BJ (cell line): ENCODE data around the gene TBC1D21. TPM values are rescaled to one million over a fixed set of nuclear protein-coding genes. Genes with fewer than 3 reads are reported as not detected.

ENCODE experiments used
- CTCF ChIA-PET: fragments of 350-600 bp; formaldehyde crosslinking; extraction: SDS; loops from one replicate; lab custom pipeline; 2021; ENCODE audit warnings: antibody characterized with exemption, inconsistent platforms; lab: Yijun Ruan, JAX
- POLR2A ChIA-PET: fragments of 300-600 bp; sonication (Branson Sonifier 250); formaldehyde crosslinking; extraction: SDS; loops from one replicate; lab custom pipeline; 2021; ENCODE audit warnings: antibody characterized with exemption; lab: Charles Lee
- DNase-seq: peaks from one replicate; pipeline ENCODE4 v3.0.0-alpha.2; 2011; ENCODE audit warnings: low read depth
- H3K27me3 ChIP-seq: 2 replicates; pipeline ENCODE4 v1.6.0; 2011; ENCODE audit warnings: low read length; ENCODE audit not compliant: control insufficient read depth, insufficient read depth
- H3K36me3 ChIP-seq: 2 replicates; pipeline ENCODE4 v1.5.1; 2011; ENCODE audit warnings: low read length; ENCODE audit not compliant: control insufficient read depth, insufficient read depth
- H3K4me3 ChIP-seq: 2 replicates; pipeline ENCODE4 v1.5.1; 2011; ENCODE audit warnings: low read depth, mild to moderate bottlenecking, control low read depth, low read length
- polyA plus RNA-seq: library from polyadenylated mRNA; depleted of rRNA; stranded (reverse); fragments of >200 nt; gene quantifications from 2 replicates; pipeline ENCODE4 v1.2.3, GENCODE V29; 2011
- TF ChIP-seq, protein P1 (sequence below): IDR thresholded peaks from 2 replicates; pipeline ENCODE4 v1.5.1; 2011; ENCODE audit warnings: low read depth, mild to moderate bottlenecking, control low read depth, inconsistent platforms, low read length, moderate library complexity; ENCODE audit not compliant: insufficient read depth

TBC1D21 gene
- polyA plus RNA-seq, 1 experiment: not detected

- Histone ChIP-seq H3K27me3 (peaks cover 22% of the 10 kb centered on the region), H3K4me3 (no peak overlapping the region), H3K36me3 (no peaks in the 10 kb centered on the region)
- POLR2A ChIA-PET: no interaction called here
- TF ChIP-seq, protein P1, sequence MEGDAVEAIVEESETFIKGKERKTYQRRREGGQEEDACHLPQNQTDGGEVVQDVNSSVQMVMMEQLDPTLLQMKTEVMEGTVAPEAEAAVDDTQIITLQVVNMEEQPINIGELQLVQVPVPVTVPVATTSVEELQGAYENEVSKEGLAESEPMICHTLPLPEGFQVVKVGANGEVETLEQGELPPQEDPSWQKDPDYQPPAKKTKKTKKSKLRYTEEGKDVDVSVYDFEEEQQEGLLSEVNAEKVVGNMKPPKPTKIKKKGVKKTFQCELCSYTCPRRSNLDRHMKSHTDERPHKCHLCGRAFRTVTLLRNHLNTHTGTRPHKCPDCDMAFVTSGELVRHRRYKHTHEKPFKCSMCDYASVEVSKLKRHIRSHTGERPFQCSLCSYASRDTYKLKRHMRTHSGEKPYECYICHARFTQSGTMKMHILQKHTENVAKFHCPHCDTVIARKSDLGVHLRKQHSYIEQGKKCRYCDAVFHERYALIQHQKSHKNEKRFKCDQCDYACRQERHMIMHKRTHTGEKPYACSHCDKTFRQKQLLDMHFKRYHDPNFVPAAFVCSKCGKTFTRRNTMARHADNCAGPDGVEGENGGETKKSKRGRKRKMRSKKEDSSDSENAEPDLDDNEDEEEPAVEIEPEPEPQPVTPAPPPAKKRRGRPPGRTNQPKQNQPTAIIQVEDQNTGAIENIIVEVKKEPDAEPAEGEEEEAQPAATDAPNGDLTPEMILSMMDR: no peak
- CTCF ChIA-PET: interaction anchor here (0.9 to 1.9 kb wide), 2 partner anchors 16 to 208 kb away, joined by 3 to 4 read pairs; no protein-coding TSS in a partner anchor
- DNase-seq: no peak
Observed at GRCh38 chr15:73844356-73844755, 29.0 kb upstream of the TBC1D21 start.

GRCh38 chr15:73845507-73845906 is 27.9 kb upstream of the TBC1D21 start:
- CTCF ChIA-PET: interaction anchor here (1.0 to 1.9 kb wide), 2 partner anchors 17 to 29 kb away, joined by 4 to 5 read pairs; no protein-coding TSS in a partner anchor
- TF ChIP-seq, protein P1: no peak
- Histone ChIP-seq H3K27me3 (peaks cover 16% of the 10 kb centered on the region), H3K4me3 (no peak overlapping the region), H3K36me3 (no peaks in the 10 kb centered on the region)
- DNase-seq: no peak
- POLR2A ChIA-PET: no interaction called here

DNA sequence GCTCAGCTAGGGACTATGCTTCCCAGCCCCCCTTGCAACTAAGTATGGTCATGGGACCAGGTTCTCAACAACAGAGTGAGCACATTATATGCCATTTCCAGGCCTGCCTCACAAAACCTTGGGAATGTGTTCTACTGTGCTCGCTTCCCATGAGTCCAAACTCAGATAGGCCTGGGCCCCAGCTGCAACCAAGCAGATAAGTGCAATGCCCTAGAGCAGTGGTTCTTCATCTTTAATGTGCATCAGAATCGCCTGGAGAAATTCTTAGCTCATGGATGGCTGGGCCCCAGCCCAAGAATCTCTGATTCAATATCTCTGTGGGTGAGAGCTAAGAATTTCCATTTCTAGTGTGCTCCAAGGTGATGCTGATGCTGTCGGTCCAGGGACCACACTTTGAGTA is 27.5 kb upstream of the TBC1D21 start:
- DNase-seq: no peak

DNA sequence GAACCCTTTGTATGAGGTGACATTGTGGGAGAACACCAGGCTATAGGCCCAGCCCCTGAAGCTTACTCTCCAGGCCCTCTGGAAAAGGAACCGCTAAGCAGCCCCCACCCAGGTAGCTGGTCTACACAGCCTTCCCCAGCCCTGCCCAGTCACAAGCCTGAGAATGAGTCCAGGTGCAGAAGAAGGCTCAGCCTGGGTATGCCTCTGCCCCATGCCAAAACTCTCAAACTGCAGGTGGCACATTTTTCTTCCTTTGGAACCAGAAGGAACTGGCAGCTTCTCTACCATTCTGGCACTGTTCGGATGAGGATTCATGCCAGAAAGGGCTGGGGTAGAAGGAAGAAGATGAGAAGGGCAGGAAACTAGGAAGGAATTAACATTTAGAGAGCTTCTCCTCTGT is 23.7 kb upstream of the TBC1D21 start:
- ChIA-PET CTCF (interaction anchor here (1.0 to 2.1 kb wide), 2 partner anchors 16 to 24 kb away, joined by 3 to 7 read pairs; partner anchors contain the start of gene TBC1D21), POLR2A (no interaction called here)
- Histone ChIP-seq H3K4me3 (no peak overlapping the region), H3K27me3 (peaks cover 3% of the 10 kb centered on the region), H3K36me3 (no peaks in the 10 kb centered on the region)
- TF ChIP-seq, protein P1: no peak
- no peak for DNase-seq

More for the DNA sequence above, 27.5 kb upstream of the TBC1D21 start:
- Histone ChIP-seq H3K36me3 (no peaks in the 10 kb centered on the region), H3K4me3 (no peak overlapping the region), H3K27me3 (peaks cover 14% of the 10 kb centered on the region)
- POLR2A ChIA-PET: no interaction called here
- TF ChIP-seq, protein P1: no peak
- CTCF ChIA-PET: interaction anchor here (1.0 to 1.9 kb wide), 3 partner anchors 18 to 28 kb away, joined by 4 to 5 read pairs (median 4); no protein-coding TSS in a partner anchor

DNA sequence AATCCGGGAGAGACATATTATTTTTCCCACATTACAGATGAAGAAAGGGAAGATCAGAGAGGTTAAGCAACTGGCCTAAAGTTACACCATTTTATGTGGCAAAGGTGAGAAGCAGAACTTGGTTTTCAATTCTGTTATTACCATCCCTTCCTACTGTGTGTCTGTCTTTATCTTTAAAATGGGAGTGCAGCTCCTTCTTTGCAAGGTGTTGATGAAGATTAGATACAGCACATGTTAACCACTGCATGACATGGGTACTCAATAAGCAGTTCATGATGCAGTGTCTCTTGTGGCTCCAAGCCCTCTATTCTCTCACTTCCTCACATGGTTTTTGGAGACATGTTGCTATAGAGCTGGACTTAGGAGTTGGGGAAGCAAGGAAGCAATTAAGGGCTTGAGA is 23.1 kb upstream of the TBC1D21 start:
- TF ChIP-seq, protein P1: no peak
- Histone ChIP-seq H3K4me3 (no peak overlapping the region), H3K27me3 (peaks cover 3% of the 10 kb centered on the region), H3K36me3 (no peaks in the 10 kb centered on the region)
- ChIA-PET CTCF (interaction anchor here (1.0 to 2.1 kb wide), 2 partner anchors 16 to 24 kb away, joined by 3 to 7 read pairs; partner anchors contain the start of gene TBC1D21), POLR2A (no interaction called here)
- DNase-seq: no peak
